Measurements from ENCODE around the gene DDTL. TPM values are rescaled to one million over a fixed set of nuclear protein-coding genes. Genes with fewer than 3 reads are reported as not detected.
A peak's percentile ranks its signal among the peaks of the same experiment; 100 is the strongest.

DDTL gene
- polyA plus RNA-seq, 3 donors = 0.25 to 0.41 TPM; not detected in 1

DNA sequence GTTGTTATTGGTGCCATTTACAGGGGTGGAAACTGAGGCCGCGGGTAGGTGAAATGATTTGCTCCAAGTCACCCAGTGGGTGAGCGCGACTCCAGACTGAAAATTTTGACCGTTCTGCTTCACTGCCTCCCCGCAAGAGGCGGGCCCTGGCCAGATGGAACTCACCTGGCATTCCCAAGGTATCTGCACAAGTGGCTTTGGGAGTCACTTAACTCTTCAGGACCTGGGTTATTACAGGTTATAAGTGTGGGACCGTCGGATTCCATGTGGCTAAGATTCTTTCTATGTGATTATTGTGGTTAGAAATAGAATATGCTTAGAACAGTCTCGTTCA lies 45.0 kb downstream of the DDTL start:
- Histone ChIP-seq H3K4me1 (ENCODE audit: control insufficient read depth in 1 of 2, insufficient read depth in 2 of 2, low read length in 2 of 2) (peaks cover 11 to 12% of the 10 kb centered on the region in 2 donors), H3K27ac (ENCODE audit: low read depth in 1 of 2, low read length in 2 of 2) (peak overlapping the region; percentile 51 to 82), H3K79me2 (ENCODE audit: insufficient read depth, low read length) (peaks cover 45% of the 10 kb centered on the region), H3K4me2 (replicated peaks; ENCODE audit: extremely low read depth, low read length, poor library complexity, severe bottlenecking) (peak overlapping the region; percentile 91), H3K27me3 (ENCODE audit: control insufficient read depth in 2 of 2, insufficient read depth in 2 of 2, low read length in 2 of 2) (no peaks in the 10 kb centered on the region), H3K9me3 (replicated peaks in 1 of 2; ENCODE audit: control insufficient read depth in 1 of 2, insufficient read depth in 1 of 2, low read length in 2 of 2) (no peaks in the 10 kb centered on the region), H3K4me3 (replicated peaks in 1 of 3; ENCODE audit: low read depth in 2 of 3, low read length in 3 of 3) (peak overlapping the region; percentile 73 to 97 (median 88)), H4K20me1 (ENCODE audit: insufficient read depth, low read length) (no peaks in the 10 kb centered on the region), H3K9ac (ENCODE audit: insufficient read depth, low read length, poor library complexity, severe bottlenecking) (peak overlapping the region; percentile 80), H2AFZ (ENCODE audit: insufficient read depth, low read depth, low read length, poor library complexity, severe bottlenecking) (peak overlapping the region; percentile 97), H3K36me3 (replicated peaks in 1 of 2; ENCODE audit: control insufficient read depth in 1 of 2, insufficient read depth in 2 of 2, low read length in 2 of 2) (no peaks in the 10 kb centered on the region)
- H3K4me1 Mint-ChIP-seq = peaks cover 14% of the 10 kb centered on the region
- H3K36me3 Mint-ChIP-seq = no peaks in the 10 kb centered on the region
- no peak for DNase-seq
- TF ChIP-seq, protein P1, sequence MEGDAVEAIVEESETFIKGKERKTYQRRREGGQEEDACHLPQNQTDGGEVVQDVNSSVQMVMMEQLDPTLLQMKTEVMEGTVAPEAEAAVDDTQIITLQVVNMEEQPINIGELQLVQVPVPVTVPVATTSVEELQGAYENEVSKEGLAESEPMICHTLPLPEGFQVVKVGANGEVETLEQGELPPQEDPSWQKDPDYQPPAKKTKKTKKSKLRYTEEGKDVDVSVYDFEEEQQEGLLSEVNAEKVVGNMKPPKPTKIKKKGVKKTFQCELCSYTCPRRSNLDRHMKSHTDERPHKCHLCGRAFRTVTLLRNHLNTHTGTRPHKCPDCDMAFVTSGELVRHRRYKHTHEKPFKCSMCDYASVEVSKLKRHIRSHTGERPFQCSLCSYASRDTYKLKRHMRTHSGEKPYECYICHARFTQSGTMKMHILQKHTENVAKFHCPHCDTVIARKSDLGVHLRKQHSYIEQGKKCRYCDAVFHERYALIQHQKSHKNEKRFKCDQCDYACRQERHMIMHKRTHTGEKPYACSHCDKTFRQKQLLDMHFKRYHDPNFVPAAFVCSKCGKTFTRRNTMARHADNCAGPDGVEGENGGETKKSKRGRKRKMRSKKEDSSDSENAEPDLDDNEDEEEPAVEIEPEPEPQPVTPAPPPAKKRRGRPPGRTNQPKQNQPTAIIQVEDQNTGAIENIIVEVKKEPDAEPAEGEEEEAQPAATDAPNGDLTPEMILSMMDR (IDR thresholded peaks at IDR 0.05) = no peak
- H3K4me3 Mint-ChIP-seq = peak overlapping the region; percentile 93 to 98
- peaks cover 0 to 1% (median 0%) of the 10 kb centered on the region in 3 donors for H3K27me3 Mint-ChIP-seq (ENCODE audit: low read depth in 3 of 3)
- H3K9me3 Mint-ChIP-seq = peaks cover 0 to 3% (median 0%) of the 10 kb centered on the region in 7 donors
- 0% methylated on average over 8 of the region's 10 CpGs for WGBS (ENCODE audit: insufficient coverage)
- H3K27ac Mint-ChIP-seq = peak overlapping the region; percentile 72 to 94 (median 89)
- intact Hi-C loops (cut with micrococcal nuclease) = loop anchor here in 1 of 2 donors (5.0 kb wide), 1 partner anchor 224 kb away; the partner anchor contains the start of gene SMARCB1

DNA sequence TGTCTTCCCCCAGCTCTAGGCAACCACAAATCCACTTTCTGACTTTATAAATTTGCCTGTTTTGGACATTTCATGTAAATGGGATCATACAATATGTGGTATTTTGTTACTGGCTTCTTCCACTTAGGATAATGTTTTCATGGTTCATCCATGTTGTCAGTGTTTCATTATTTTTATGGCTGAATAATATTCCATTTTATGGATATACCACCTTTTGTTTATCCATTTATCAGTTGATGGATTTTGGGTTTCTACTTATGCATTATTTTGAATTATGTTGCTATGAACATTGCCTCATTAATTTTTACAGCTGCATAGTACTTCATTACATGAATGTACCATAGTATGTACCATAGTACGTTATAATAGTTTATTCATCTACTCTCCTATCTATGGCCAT lies 49.5 kb downstream of the DDTL start:
- no peaks in the 10 kb centered on the region for H4K20me1 ChIP-seq (ENCODE audit: insufficient read depth, low read length)
- no peaks in the 10 kb centered on the region for H3K27me3 ChIP-seq (ENCODE audit: control insufficient read depth in 2 of 2, insufficient read depth in 2 of 2, low read length in 2 of 2)
- H2AFZ ChIP-seq (ENCODE audit: insufficient read depth, low read depth, low read length, poor library complexity, severe bottlenecking) = no peak overlapping the region
- Mint-ChIP-seq H3K27me3 (ENCODE audit: low read depth in 3 of 3) (peaks cover 0 to 2% (median 0%) of the 10 kb centered on the region in 3 donors), H3K4me3 (no peak overlapping the region), H3K9me3 (no peaks in the 10 kb centered on the region), H3K27ac (no peak overlapping the region), H3K4me1 (peaks cover 9% of the 10 kb centered on the region), H3K36me3 (peaks cover 4 to 5% of the 10 kb centered on the region in 2 donors)
- no peak overlapping the region for H3K4me3 ChIP-seq (replicated peaks in 1 of 3; ENCODE audit: low read depth in 2 of 3, low read length in 3 of 3)
- peaks cover 66% of the 10 kb centered on the region for H3K79me2 ChIP-seq (ENCODE audit: insufficient read depth, low read length)
- H3K9me3 ChIP-seq (replicated peaks in 1 of 2; ENCODE audit: control insufficient read depth in 1 of 2, insufficient read depth in 1 of 2, low read length in 2 of 2) = no peaks in the 10 kb centered on the region
- H3K9ac ChIP-seq (ENCODE audit: insufficient read depth, low read length, poor library complexity, severe bottlenecking) = no peak overlapping the region
- no peak overlapping the region for H3K27ac ChIP-seq (ENCODE audit: low read depth in 1 of 2, low read length in 2 of 2)
- intact Hi-C loops (cut with micrococcal nuclease) = no loop called here
- H3K4me2 ChIP-seq (replicated peaks; ENCODE audit: extremely low read depth, low read length, poor library complexity, severe bottlenecking) = no peak overlapping the region
- no CpG with 5 or more reads among the region's 1 CpG for WGBS (ENCODE audit: insufficient coverage)
- H3K36me3 ChIP-seq (replicated peaks in 1 of 2; ENCODE audit: control insufficient read depth in 1 of 2, insufficient read depth in 2 of 2, low read length in 2 of 2) = peaks cover 0 to 8% of the 10 kb centered on the region in 2 donors
- DNase-seq = no peak
- TF ChIP-seq, protein P1 (IDR thresholded peaks at IDR 0.05) = no peak
- H3K4me1 ChIP-seq (ENCODE audit: control insufficient read depth in 1 of 2, insufficient read depth in 2 of 2, low read length in 2 of 2) = peaks cover 11 to 12% of the 10 kb centered on the region in 2 donors

Measured in CD14-positive monocyte (primary cell).